Brain microvascular endothelial cell (primary cell): ENCODE data around the gene ANKDD1B.
A peak's percentile ranks its signal among the peaks of the same experiment; 100 is the strongest.

ENCODE experiments used
- DNase-seq: peaks from one replicate; pipeline ENCODE4 v3.0.0-alpha.2; 2020
- H3K27ac ChIP-seq: fragments of 250-450 bp; sonication (Bioruptor Pico); 2 replicates; pipeline ENCODE4 v1.5.1; 2020; ENCODE audit warnings: mild to moderate bottlenecking, moderate library complexity
- H3K27me3 ChIP-seq: fragments of 250-450 bp; sonication (Bioruptor Pico); replicated peaks from 2 replicates; pipeline ENCODE4 v1.5.1; 2020; ENCODE audit warnings: mild to moderate bottlenecking
- H3K36me3 ChIP-seq: fragments of 250-450 bp; sonication (Bioruptor Pico); replicated peaks from 2 replicates; pipeline ENCODE4 v1.5.1; 2020; ENCODE audit warnings: mild to moderate bottlenecking
- H3K4me3 ChIP-seq: 2 replicates; pipeline ENCODE4 v1.5.1; 2011; ENCODE audit warnings: low read depth, mild to moderate bottlenecking, control low read depth, low read length, moderate library complexity
- in situ Hi-C: cut with HindIII; loops from 2 replicates; pipeline ENCODE4 v1.10.0; 2017; ENCODE audit warnings: low sequenced_read_pairs, low pct_ligation_motif_present
- TF ChIP-seq, protein P1 (sequence below): IDR thresholded peaks from 2 replicates; pipeline ENCODE4 v1.5.1; 2011; ENCODE audit warnings: low read depth, mild to moderate bottlenecking, moderate library complexity, low read length, control low read depth, inconsistent platforms; ENCODE audit errors: missing control alignments

ANKDD1B gene

DNA sequence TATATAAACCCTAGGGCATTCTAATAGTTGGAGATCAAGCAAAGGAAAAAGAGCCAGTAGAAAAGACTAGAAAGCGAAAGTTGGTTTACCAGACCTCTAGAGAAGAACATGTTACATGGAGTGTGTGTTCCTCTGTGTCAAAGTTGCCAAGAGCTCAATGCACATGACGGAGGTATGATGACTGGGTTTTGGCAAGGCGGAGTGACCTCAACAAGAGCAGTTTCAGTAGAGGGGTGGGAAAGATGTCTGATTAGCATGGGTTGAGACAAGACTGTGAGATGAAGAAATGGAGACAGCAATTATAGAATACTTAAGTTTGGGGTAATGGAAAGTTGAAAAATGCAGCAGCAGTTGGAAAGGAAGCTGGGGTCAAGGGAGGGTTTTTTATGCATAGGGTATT, 1.6 kb downstream of the ANKDD1B start:
- H3K36me3 ChIP-seq = no peaks in the 10 kb centered on the region
- TF ChIP-seq, protein P1, sequence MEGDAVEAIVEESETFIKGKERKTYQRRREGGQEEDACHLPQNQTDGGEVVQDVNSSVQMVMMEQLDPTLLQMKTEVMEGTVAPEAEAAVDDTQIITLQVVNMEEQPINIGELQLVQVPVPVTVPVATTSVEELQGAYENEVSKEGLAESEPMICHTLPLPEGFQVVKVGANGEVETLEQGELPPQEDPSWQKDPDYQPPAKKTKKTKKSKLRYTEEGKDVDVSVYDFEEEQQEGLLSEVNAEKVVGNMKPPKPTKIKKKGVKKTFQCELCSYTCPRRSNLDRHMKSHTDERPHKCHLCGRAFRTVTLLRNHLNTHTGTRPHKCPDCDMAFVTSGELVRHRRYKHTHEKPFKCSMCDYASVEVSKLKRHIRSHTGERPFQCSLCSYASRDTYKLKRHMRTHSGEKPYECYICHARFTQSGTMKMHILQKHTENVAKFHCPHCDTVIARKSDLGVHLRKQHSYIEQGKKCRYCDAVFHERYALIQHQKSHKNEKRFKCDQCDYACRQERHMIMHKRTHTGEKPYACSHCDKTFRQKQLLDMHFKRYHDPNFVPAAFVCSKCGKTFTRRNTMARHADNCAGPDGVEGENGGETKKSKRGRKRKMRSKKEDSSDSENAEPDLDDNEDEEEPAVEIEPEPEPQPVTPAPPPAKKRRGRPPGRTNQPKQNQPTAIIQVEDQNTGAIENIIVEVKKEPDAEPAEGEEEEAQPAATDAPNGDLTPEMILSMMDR = no peak
- H3K27ac ChIP-seq = no peak overlapping the region
- in situ Hi-C loops = no loop called here
- no peak for DNase-seq
- no peak overlapping the region for H3K4me3 ChIP-seq
- H3K27me3 ChIP-seq = no peaks in the 10 kb centered on the region

DNA sequence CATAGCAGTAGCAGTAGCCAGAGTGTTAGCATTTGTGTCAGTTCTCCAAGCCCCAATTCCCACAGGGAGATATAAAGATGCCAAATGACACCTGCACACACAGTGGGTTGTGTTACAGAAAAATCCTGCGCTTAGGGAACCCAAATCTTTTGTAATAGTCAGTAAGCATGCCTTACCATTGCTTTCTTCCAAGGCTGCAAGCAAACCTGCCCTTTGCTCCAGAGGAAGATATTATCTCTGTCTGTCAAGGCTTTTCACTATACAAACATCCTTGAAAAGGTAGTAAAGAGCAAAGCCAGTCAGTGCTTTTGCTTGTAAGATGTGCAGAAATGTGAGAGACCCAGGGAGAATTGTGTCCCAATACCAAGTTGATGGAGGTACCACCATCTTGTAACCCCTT, 2.9 kb downstream of the ANKDD1B start:
- DNase-seq = no peak
- TF ChIP-seq, protein P1 = no peak
- H3K27me3 ChIP-seq = no peaks in the 10 kb centered on the region
- in situ Hi-C loops = no loop called here
- no peaks in the 10 kb centered on the region for H3K36me3 ChIP-seq
- no peak overlapping the region for H3K27ac ChIP-seq
- no peak overlapping the region for H3K4me3 ChIP-seq

DNA sequence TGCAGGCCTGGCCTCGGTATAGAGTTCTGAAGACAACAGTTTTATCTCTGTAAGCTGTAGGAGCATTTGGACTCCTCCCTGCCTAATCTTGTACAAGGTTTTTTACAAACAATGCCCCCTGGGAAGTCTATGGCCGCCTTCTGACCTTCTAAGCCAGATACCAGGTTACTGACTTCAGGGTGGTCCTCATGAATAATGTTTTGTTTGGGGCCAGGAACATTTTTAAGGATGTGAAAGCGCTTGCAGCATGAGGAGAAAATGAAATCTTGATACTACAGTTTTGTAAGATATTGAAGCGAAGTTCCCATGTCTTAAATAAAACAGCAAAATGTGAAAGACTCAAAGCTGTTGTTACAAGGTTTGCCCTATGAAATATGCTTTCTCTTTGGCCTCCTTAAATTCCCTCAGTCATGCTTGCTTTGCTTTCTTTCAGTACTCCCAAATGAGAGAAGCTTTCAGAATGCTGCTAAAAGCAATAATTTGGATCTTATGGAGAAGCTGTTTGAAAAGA, 5.2 kb downstream of the ANKDD1B start:
- Histone ChIP-seq H3K27me3 (no peaks in the 10 kb centered on the region), H3K36me3 (no peaks in the 10 kb centered on the region), H3K4me3 (no peak overlapping the region), H3K27ac (peak overlapping the region; percentile 64)
- no peak for DNase-seq
- in situ Hi-C loops = no loop called here
- TF ChIP-seq, protein P1 = no peak

DNA sequence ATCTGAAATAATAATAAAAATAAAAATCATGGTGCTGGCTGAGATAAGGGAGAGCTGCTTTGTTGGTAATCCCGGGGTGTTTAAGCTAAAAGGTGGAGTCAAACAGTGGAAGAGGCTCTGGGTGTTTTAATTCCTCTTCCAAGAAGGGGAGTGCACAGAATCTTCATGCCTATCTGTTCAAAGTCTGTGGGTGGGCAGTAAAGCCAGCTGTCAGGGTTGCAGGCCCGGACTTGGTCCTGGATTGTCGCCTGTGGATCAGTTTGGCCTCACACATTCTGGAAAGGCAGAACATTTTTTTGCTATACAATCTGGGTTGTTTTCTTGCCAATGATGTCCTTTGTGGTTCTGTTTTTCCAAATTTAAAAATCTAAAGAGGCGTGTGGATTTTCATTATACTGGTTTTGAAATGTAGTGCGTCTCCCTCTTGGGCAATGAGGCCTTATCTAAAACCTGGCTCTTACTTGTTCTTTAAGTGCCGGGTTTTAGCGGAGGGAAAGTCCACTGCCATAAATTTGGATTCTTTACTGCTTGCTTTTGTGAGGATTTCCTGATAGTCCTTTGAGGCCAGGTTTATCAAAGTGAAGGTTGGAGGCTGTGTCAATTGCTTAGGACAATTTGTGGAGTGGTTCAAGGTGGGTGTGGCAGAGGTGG, 5.8 kb downstream of the ANKDD1B start:
- no peaks in the 10 kb centered on the region for H3K36me3 ChIP-seq
- in situ Hi-C loops = no loop called here
- TF ChIP-seq, protein P1 = no peak
- peak overlapping the region; percentile 64 for H3K27ac ChIP-seq
- no peak overlapping the region for H3K4me3 ChIP-seq
- no peaks in the 10 kb centered on the region for H3K27me3 ChIP-seq
- no peak for DNase-seq

DNA sequence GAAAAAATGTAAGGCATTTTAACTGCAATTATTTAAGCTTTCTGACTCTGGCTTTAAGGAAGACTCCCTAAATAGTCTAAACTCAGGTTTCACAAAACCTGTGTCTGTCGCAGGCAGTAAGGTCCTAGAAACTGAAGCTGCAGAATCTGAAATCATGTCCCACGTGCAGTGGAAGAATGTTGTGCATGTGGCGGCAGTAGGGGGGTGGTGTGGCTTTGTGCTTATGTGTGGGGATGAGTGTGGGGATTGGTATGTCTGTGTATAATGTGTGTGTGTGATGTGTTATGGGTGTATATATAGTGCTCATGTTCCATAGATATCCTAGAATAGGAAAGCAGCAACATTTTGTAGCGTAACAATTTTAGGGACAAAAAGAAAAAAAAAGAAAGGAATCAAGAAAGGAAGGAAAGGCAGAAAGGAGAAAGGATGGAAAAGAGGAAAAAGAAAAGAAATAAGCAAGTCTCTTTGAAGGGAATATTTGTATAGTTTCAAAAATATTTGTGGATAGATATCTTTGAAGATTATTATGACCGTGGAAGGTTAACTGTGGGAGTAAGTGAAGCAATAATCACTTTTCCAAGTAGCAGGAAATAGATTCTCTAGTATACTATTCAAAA, 6.6 kb downstream of the ANKDD1B start:
- in situ Hi-C loops = no loop called here
- no peaks in the 10 kb centered on the region for H3K36me3 ChIP-seq
- peak; percentile 91 for DNase-seq
- H3K4me3 ChIP-seq = no peak overlapping the region
- H3K27ac ChIP-seq = peak overlapping the region; percentile 64
- H3K27me3 ChIP-seq = no peaks in the 10 kb centered on the region
- TF ChIP-seq, protein P1 = no peak
